Measurements from ENCODE around the gene PPP6R1. TPM values are rescaled to one million over a fixed set of nuclear protein-coding genes. Genes with fewer than 3 reads are reported as not detected.

PPP6R1 gene
- total RNA-seq, 1 donor from 2014 or later = 39.5 TPM

- no peak for DNase-seq (ENCODE audit: missing footprints)
- no peak for ATAC-seq
- intact Hi-C loops (cut with DNase I) = no loop called here
Observed at GRCh38 chr19:55248704-55249103, 10.1 kb downstream of the PPP6R1 start.

- DNase-seq (ENCODE audit: missing footprints) (no peak), ATAC-seq (no peak)
Observed at GRCh38 chr19:55248166-55248675, 10.6 kb downstream of the PPP6R1 start.

GRCh38 chr19:55247621-55248099 lies 11.2 kb downstream of the PPP6R1 start:
- intact Hi-C loops (cut with DNase I) = no loop called here
- peak; percentile 68 for ATAC-seq
- DNase-seq (ENCODE audit: missing footprints) = no peak

More at GRCh38 chr19:55248166-55248675, 10.6 kb downstream of the PPP6R1 start:
- intact Hi-C loops (cut with DNase I) = no loop called here

DNA sequence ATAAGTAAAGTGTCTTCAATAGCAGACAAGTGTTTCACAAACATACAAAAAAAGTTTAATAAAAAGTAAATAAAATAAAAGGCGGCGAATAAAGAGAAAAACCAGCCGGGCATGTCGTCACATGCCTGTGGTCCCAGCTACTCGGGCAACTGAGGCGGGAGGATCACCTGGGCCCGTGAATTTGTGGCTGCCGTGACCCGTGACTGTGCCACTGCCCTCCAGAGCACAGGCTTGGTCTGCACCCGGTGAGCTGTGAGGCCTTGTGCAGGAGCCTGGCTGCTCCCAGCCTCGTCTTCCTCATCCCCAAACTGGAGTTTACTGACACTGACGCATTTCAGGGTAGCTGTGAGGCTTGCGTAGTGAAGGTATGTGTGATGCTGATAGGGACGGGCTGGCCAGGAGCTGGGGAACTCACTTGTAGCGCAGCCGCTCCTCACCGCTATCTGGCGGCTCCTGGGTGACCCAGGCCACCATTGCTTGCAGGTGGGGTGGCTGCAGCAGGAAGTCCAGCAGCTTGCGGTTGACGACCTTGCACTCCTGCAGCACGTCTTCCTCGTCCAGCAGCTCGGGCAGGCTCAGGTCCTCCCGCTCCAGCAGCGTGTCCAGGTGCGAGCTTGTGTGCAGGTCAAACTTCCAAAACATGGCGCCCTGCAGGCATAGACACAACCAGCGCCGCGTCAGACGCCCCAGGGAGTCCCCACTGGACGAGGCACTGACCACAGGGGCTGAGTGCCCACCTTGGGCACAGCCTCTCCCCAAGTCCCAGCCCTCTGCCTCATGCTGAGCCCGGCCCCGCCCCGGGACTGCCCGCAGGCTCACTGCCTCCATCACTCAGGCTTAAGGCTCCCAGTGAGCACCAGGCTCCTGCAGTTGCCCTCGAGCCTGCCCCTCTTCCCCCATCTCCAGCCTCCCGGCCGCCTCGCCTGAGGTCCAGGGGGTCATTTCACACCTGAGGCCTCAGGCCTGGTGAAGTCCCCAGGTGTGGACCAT lies 12.1 kb downstream of the PPP6R1 start:
- DNase-seq (ENCODE audit: missing footprints) (no peak), ATAC-seq (no peak)

DNA sequence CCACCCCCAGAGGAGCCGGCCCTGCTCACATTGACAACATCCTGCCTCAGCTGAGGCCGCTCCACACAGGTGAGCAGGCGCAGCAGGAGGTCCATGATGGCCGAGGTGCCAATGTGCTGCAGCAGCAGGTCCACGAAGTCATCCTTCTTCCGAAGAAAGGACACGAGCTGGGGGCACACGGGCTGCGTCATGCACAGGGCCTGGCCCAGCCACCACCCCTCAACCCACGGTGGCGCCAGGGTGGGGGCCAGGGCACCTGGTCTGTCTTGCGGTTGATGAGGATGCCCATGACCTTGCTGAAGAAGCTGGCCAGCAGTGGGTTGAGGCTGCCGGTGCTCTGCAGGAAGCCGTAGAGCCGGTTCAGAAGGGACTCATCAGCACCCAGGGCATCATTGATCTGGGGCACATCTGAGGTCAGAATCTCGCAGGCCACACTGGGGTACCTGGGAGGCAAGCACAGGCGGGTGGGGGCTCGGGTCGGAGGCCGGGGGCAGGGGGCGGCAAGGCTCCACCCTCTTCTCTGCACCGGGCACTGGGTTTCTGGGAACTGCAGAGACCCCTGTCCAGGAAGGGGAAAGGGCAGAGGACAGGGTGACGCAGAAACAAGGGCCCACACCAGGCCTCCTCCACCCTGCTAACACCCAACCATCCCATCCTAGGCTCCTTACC lies 13.4 kb downstream of the PPP6R1 start:
- intact Hi-C loops (cut with DNase I) = no loop called here
- ATAC-seq (no peak), DNase-seq (ENCODE audit: missing footprints) (no peak)

More for the DNA sequence above, 12.1 kb downstream of the PPP6R1 start:
- intact Hi-C loops (cut with DNase I) = no loop called here

DNA sequence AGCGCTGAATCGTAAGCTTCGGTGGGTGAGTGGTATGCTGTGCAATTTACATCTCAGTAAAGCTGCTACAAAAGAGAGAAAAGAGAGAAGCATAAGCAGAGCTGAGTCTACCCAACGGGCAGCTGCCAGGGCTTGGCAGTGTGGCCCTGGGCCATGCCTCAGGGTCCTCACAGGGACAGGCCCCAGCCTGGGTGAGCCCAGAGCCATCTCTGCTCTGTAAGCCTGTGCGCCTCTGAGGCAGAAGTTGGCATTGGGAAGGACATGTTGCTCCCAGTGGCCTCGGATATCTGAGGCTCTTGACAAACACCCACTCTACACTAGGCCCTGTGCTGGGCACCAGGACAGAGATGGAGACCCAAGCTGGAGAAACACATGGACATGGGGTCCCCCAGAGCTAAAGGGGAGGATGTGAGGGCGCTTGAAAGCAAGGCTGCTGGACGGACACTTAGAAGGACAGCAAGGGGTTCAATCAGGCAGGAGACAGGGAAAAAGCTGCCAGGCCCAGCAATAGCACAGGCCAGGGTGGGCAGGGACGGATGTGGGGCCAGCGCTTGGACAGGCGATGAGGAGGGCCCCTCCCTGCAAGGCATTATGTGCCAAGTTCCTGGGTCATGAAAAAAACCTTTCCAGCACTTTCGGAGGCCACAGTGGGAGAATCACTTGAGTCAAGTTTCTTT lies 14.7 kb downstream of the PPP6R1 start:
- DNase-seq (ENCODE audit: missing footprints) (no peak), ATAC-seq (no peak)
- intact Hi-C loops (cut with DNase I) = no loop called here

DNA sequence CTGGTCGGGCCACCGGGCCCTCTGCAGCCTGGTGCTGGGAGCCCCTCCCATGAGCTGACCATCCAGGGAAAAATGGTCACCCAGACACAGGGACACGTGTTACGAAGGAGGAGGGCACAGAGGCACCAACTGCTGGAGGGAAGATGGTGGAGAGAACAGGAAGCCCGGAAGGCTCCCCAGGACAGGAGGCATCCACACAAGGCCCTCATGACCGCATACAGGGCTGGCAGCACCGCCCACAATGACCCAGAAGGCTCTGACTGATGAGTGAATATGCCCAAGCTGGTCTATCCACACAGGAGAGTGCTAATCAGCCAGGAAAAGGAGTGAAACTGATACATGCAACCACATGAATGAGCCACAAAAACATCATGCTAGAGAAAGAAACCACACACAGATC lies 16.3 kb downstream of the PPP6R1 start:
- intact Hi-C loops (cut with DNase I) = no loop called here
- DNase-seq (ENCODE audit: missing footprints) = no peak
- ATAC-seq = no peak

DNA sequence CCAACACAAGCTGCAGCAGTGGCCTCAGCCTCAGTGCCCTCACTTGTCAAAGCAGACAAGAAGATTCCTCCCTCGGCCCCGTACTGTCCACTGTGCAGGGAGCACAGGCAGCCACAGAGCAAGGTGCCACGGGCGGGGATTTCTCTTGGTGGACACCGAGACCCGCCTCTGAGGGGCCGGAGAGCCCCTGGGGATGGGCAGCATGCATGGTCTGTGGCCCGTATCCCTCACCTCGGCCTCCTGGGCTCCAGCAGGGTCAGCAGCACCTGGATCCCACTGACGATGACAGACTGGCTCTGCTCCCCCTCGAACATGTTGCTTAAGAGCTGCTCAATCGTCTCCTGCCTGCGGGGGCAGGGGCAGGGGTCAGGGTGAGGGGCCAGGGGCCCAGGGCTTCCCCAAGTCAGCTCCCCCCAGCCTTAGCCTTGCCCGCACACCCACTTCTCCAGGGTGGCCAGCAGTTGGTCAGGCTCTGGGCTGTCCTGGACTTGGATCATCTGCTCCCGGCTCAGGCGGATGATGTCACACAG lies 16.8 kb downstream of the PPP6R1 start:
- DNase-seq (ENCODE audit: missing footprints) = no peak
- intact Hi-C loops (cut with DNase I) = no loop called here
- no peak for ATAC-seq

GRCh38 chr19:55241143-55241934 lies 17.5 kb downstream of the PPP6R1 start:
- intact Hi-C loops (cut with DNase I) = no loop called here
- DNase-seq (ENCODE audit: missing footprints) (no peak), ATAC-seq (no peak)

GRCh38 chr19:55240713-55241020 lies 18.1 kb downstream of the PPP6R1 start:
- DNase-seq (ENCODE audit: missing footprints) (no peak), ATAC-seq (no peak)
- intact Hi-C loops (cut with DNase I) = no loop called here

GRCh38 chr19:55239004-55239403 lies 19.8 kb downstream of the PPP6R1 start:
- DNase-seq (ENCODE audit: missing footprints) = no peak
- no peak for ATAC-seq
- intact Hi-C loops (cut with DNase I) = no loop called here

DNA sequence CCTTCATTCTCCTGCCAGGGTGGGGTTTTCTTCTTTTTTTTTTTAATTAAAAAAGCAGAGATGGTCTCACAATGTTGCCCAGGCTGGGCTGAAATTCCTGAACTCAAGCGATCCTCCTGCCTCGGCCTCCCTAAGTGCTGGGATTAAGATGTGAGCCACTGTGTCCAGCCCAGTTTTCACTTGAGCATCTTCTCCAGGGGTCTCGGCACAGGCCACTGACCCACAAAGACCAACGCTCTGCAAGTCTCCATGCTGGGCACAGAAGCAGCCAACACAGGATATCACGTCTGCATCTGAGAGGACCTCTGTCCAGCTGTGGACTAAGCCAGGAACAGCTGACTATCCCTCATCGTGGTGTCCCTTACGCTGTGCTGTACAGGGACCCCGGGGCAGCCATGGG lies 20.8 kb downstream of the PPP6R1 start:
- DNase-seq (ENCODE audit: missing footprints) = no peak
- intact Hi-C loops (cut with DNase I) = no loop called here
- no peak for ATAC-seq

DNA sequence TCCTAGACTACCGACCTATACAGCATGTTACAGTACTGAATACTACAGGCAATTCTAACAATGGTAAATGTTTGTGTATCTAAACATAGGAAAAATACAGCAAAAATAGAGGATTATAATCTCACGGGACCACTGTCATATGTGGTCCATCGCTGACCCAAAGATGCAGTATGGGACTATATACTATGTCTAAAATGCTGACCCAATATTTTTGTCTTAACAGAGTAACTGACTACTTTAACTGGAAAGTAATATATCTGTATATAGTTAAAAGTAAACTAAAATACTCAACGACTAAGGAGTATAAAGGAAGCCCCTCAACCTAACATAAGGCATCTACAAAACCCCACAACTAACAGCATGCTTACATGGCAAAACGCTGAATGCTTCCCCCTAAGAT lies 25.8 kb downstream of the PPP6R1 start:
- DNase-seq (ENCODE audit: missing footprints) = no peak
- no peak for ATAC-seq
- intact Hi-C loops (cut with DNase I) = no loop called here

DNA sequence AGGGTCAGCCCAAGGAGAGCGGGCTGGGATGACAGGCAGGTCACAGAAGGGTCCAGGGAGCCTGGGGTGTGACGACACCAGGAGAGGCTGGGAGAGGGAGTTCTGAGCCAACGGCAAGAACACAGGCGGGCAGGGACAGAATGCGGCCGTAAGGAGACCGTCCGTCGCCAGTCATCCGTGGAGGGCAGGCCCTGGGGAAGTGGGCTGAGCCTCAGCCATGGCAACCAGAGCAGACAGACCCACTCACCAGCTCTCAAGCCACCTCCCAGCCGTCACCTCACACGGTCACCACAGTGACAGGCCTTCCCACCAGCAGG lies 26.6 kb downstream of the PPP6R1 start:
- intact Hi-C loops (cut with DNase I) = no loop called here
- DNase-seq (ENCODE audit: missing footprints) (no peak), ATAC-seq (no peak)

DNA sequence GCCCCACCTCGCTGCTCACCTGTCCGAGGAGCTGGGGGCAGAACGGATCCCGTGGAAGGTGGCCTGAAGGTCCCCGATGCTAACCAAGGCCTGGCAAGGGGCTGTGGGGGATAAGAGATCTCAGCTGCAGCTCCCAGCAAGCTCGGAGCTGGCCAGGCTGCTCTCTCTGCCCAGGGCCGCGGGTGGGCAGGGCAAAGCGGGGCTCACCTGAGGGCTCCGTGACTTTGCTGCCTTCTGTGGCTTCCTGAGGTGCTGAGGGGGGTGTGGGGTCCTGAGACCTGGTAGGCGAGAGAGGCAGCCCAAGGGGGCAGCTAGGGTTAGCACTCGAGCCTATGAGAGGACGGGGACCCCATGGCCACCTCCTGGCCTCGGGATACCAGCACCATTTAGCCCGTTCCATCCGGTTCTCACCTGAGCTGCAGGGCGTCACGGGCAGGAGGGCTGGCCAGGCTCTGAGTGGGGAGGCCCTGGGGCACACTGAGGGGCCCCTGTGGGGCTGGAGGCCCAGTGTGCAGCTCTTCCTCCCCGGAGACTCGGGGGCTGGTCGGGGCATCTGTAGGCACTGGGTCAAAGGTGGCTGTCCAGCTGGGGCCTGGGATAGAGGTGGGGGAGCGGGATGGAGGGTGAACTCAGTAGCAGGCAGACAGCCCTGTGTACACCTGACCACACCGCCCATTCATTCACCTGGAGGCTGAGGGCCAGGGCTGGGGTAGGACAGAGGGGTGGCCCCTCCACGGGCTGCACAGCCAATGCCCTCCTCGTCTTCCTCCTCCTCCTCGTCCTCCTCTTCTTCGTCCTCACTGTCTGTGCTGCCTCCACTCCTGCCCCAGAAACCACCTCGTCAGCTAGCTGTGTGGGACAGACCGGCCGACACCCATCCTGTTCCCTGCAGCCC lies 27.2 kb downstream of the PPP6R1 start:
- intact Hi-C loops (cut with DNase I) = no loop called here
- DNase-seq (ENCODE audit: missing footprints) = no peak
- no peak for ATAC-seq

- DNase-seq (ENCODE audit: missing footprints) = no peak
- intact Hi-C loops (cut with DNase I) = no loop called here
- no peak for ATAC-seq
Observed at GRCh38 chr19:55230780-55231179, 28.0 kb downstream of the PPP6R1 start.

GRCh38 chr19:55230329-55230728 lies 28.5 kb downstream of the PPP6R1 start:
- DNase-seq (ENCODE audit: missing footprints) (no peak), ATAC-seq (no peak)
- intact Hi-C loops (cut with DNase I) = no loop called here

DNA sequence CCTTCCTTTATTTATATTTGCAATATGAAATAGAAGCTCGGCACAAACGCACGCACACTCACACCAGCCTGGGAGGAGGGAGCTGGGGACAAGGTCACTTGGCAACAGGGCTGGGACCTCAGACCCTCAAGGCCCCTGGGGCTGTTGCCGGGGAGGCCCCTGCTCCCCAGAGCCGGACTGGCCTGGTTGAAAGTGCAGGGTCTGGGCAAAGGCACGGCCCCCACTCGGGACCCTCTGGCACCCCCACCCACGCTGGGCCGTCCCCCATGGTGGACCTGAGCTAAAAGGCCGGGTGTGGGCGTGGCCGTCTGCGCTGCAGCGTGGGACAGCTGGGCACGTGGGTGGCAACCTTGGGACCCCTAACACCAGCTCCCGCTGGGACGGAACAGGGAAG lies 29.0 kb downstream of the PPP6R1 start:
- ATAC-seq (no peak), DNase-seq (ENCODE audit: missing footprints) (no peak)
- intact Hi-C loops (cut with DNase I) = no loop called here
